Sigmoid colon (tissue), 7 donors: ENCODE results near the gene LUZP2. TPM values are rescaled to one million over a fixed set of nuclear protein-coding genes. Genes with fewer than 3 reads are reported as not detected.

Experiments
- DNase-seq: peaks from one replicate; pipeline ENCODE4 v3.0.0-alpha.2; 2019
- H3K27ac ChIP-seq, 4 donors: fragments of 200-600 bp; sonication (generic); one replicate each; pipeline ENCODE4 v1.5.1; 2016 to 2019; ENCODE audit warnings: mild to moderate bottlenecking in 1 of 4
- H3K27me3 ChIP-seq, 3 donors: fragments of 200-600 bp; sonication (generic); one replicate each; pipeline ENCODE4 v1.5.1; 2019; ENCODE audit warnings: mild to moderate bottlenecking in 1 of 3
- H3K36me3 ChIP-seq, 4 donors: fragments of 200-600 bp; sonication (generic); one replicate each; pipeline ENCODE4 v1.5.1; 2016 to 2019
- H3K4me1 ChIP-seq, 4 donors: fragments of 200-600 bp; sonication (generic); one replicate each; pipeline ENCODE4 v1.5.1; 2017 to 2019
- H3K4me3 ChIP-seq, 4 donors: fragments of 200-600 bp; sonication (generic); one replicate each; pipeline ENCODE4 v1.5.1; 2017 to 2019; ENCODE audit warnings: mild to moderate bottlenecking in 2 of 4, moderate library complexity in 1 of 4
- H3K9me3 ChIP-seq, 4 donors: fragments of 200-600 bp in 3 of 4; sonication (generic) in 3 of 4; one replicate each; pipeline versions ENCODE4 v1.5.1 to v1.6.1; 2013 to 2019
- CTCF ChIP-seq, 4 experiments: fragments of 450-650 bp in 3 of 4; fragments of 200-600 bp in 1 of 4; IDR thresholded peaks; one replicate each; pipeline ENCODE4 v1.5.1; 2016 to 2019; ENCODE audit warnings: antibody characterized with exemption in 4 of 4, mild to moderate bottlenecking in 3 of 4, moderate library complexity in 2 of 4
- EP300 ChIP-seq, 4 donors: sonication (generic); formaldehyde crosslinking; IDR thresholded peaks; one replicate each; pipeline ENCODE4 v1.6.1; 2017; ENCODE audit warnings: antibody characterized with exemption in 4 of 4
- POLR2A ChIP-seq, 2 donors: fragments of 450-650 bp; IDR thresholded peaks; one replicate each; pipeline ENCODE4 v1.6.1; 2016; ENCODE audit warnings: antibody characterized with exemption in 2 of 2, mild to moderate bottlenecking in 2 of 2, moderate library complexity in 2 of 2
- POLR2AphosphoS5 ChIP-seq, 4 donors: sonication (generic); formaldehyde crosslinking; IDR thresholded peaks; one replicate each; pipeline ENCODE4 v1.6.1; 2017; ENCODE audit warnings: antibody characterized with exemption in 4 of 4
- WGBS, 2 donors: extraction: QIAGEN DNeasy Blood & Tissue Kit; methylation state at CpG; one replicate each; pipeline ENCODE4 v1.1.7; 2013; 5-methylcytosine and 5-hydroxymethylcytosine counted together
- intact Hi-C: fragments of 100-400 bp; cut with DNase I; formaldehyde crosslinking; loops from one replicate; pipeline ENCODE4 v1.15.1; 2023
- polyA plus RNA-seq, 3 donors: library from polyadenylated mRNA; stranded (reverse); fragments of 200-250 nt; gene quantifications; one replicate each; pipeline ENCODE4 v1.2.3, GENCODE V29; 2013
- total RNA-seq, 4 donors: library from RNA; depleted of rRNA; stranded (reverse); fragments of >200 nt; gene quantifications; one replicate each; pipeline ENCODE4 v1.1.0, GENCODE V29; 2016
- donor health status: healthy with polysubstance abuse.
- donor health status: Bipolar disorder and iron deficiency.
- donor health status: healthy.

The LUZP2 gene
- total and polyA plus RNA-seq, 7 donors = 0.16 to 2.1 (median 0.83) TPM

DNA sequence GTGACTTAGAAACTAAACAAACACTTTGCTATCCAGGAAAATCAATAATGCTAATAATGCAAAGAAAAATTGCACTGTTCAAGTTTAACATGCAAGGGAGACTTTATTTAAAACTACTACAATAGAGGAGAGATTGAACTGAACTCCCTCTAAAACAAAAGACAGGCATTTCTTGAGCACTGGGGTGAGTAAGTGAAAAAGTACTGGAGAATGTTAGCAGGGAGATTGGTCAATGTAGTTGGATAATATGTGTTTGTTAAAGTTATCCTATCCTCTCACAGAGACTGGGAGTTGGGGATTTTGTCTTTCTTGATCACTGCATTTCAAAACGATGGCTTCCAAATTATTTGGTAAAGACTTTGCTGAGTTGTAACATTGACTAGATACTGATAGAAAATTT lies 77.6 kb downstream of the LUZP2 start:
- Histone ChIP-seq H3K27me3 (no peaks in the 10 kb centered on the region), H3K36me3 (no peaks in the 10 kb centered on the region), H3K4me1 (no peaks in the 10 kb centered on the region), H3K9me3 (no peaks in the 10 kb centered on the region), H3K27ac (no peak overlapping the region), H3K4me3 (no peak overlapping the region)
- TF ChIP-seq CTCF (IDR thresholded peaks at IDR 0.05) (no peak), EP300 (IDR thresholded peaks at IDR 0.05) (no peak), POLR2A (IDR thresholded peaks at IDR 0.05) (no peak), POLR2AphosphoS5 (IDR thresholded peaks at IDR 0.05) (no peak)
- 85 to 86% methylated on average over 1 of the region's 1 CpG for WGBS, 2 donors
- DNase-seq = no peak
- intact Hi-C loops = no loop called here

- Histone ChIP-seq H3K27ac (no peak overlapping the region), H3K27me3 (no peaks in the 10 kb centered on the region), H3K9me3 (no peaks in the 10 kb centered on the region), H3K4me3 (no peak overlapping the region), H3K36me3 (no peaks in the 10 kb centered on the region), H3K4me1 (no peaks in the 10 kb centered on the region)
- no peak for DNase-seq
- TF ChIP-seq CTCF (IDR thresholded peaks at IDR 0.05) (no peak), POLR2A (IDR thresholded peaks at IDR 0.05) (no peak), POLR2AphosphoS5 (IDR thresholded peaks at IDR 0.05) (no peak), EP300 (IDR thresholded peaks at IDR 0.05) (no peak)
- 76 to 86% methylated on average over 2 of the region's 2 CpGs for WGBS, 2 donors
- intact Hi-C loops = no loop called here
These were observed 78.5 kb downstream of the LUZP2 start for GRCh38 chr11:24575392-24575791.

DNA sequence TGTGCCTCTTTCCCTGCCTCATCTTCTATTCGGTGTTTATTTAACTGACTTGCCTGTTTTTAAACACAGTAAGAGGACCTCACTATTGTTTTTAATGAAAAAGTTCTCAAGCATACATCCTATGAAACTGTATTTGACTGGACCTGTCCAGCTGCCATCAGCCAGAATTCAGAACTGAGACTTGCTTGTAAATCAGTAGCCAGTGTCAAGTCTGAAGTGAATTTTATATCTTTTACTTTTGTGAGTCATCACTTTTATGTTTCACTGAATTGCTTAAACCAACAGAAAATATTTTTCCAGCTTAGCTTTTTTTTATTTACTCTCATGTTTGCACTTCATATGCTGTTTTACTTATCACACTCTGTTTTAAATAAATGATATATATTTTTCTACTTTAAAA lies 88.3 kb downstream of the LUZP2 start:
- Histone ChIP-seq H3K9me3 (no peaks in the 10 kb centered on the region), H3K27ac (no peak overlapping the region), H3K4me3 (no peak overlapping the region), H3K27me3 (no peaks in the 10 kb centered on the region), H3K4me1 (no peaks in the 10 kb centered on the region), H3K36me3 (no peaks in the 10 kb centered on the region)
- intact Hi-C loops = no loop called here
- TF ChIP-seq EP300 (IDR thresholded peaks at IDR 0.05) (no peak), CTCF (IDR thresholded peaks at IDR 0.05) (no peak)
- WGBS, 2 donors = 72 to 89% methylated on average over 1 of the region's 1 CpG
- DNase-seq = no peak

DNA sequence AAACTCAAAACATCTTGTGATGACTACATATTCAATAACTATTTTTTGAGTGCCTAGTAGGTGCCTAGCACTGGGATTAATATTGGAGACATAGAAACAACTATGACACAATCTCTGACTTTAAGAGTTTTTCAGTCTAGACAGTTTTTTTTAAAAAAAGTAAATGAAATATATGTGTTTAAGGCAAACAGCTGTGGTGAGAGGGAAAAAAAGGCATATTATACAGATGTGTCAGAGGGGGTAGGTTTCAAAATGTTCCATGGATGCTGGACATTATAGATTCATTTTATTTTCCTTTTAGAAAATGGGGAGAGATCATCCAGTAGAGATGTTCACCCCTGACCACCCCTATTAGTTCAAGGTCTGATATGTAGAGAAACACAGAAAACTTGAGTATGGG lies 90.8 kb downstream of the LUZP2 start:
- H3K27ac ChIP-seq = no peak overlapping the region
- TF ChIP-seq CTCF (IDR thresholded peaks at IDR 0.05) = no peak
- no peak for TF ChIP-seq POLR2A (IDR thresholded peaks at IDR 0.05)
- TF ChIP-seq EP300 (IDR thresholded peaks at IDR 0.05) = no peak
- TF ChIP-seq POLR2AphosphoS5 (IDR thresholded peaks at IDR 0.05) = no peak
- no peaks in the 10 kb centered on the region for H3K27me3 ChIP-seq
- no peaks in the 10 kb centered on the region for H3K36me3 ChIP-seq
- H3K9me3 ChIP-seq = no peaks in the 10 kb centered on the region
- no peak overlapping the region for H3K4me3 ChIP-seq
- no peak for DNase-seq
- H3K4me1 ChIP-seq = no peaks in the 10 kb centered on the region
- intact Hi-C loops = no loop called here

- no peak for TF ChIP-seq POLR2A (IDR thresholded peaks at IDR 0.05)
- TF ChIP-seq EP300 (IDR thresholded peaks at IDR 0.05) = no peak
- no peak for TF ChIP-seq POLR2AphosphoS5 (IDR thresholded peaks at IDR 0.05)
- TF ChIP-seq CTCF (IDR thresholded peaks at IDR 0.05) = no peak
These were observed 91.2 kb downstream of the LUZP2 start for GRCh38 chr11:24588081-24588480.

More at GRCh38 chr11:24588081-24588480, 91.2 kb downstream of the LUZP2 start:
- intact Hi-C loops = no loop called here
- WGBS, 2 donors = 83 to 85% methylated on average over 3 of the region's 3 CpGs
- Histone ChIP-seq H3K27ac (no peak overlapping the region), H3K4me1 (no peaks in the 10 kb centered on the region), H3K36me3 (no peaks in the 10 kb centered on the region), H3K9me3 (no peaks in the 10 kb centered on the region), H3K27me3 (no peaks in the 10 kb centered on the region), H3K4me3 (no peak overlapping the region)
- DNase-seq = no peak
